Airway epithelial cell (primary cell): ENCODE data around the gene GLTP. TPM values are rescaled to one million over a fixed set of nuclear protein-coding genes. Genes with fewer than 3 reads are reported as not detected.

Source experiments
- total RNA-seq: library from RNA; depleted of rRNA; stranded (reverse); fragments of >200 nt; gene quantifications from 2 replicates; pipeline ENCODE4 v1.2.3, GENCODE V29; 2015

Gene GLTP, protein sequence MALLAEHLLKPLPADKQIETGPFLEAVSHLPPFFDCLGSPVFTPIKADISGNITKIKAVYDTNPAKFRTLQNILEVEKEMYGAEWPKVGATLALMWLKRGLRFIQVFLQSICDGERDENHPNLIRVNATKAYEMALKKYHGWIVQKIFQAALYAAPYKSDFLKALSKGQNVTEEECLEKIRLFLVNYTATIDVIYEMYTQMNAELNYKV
- total RNA-seq, result 395 and 407 TPM in 2 replicates

DNA sequence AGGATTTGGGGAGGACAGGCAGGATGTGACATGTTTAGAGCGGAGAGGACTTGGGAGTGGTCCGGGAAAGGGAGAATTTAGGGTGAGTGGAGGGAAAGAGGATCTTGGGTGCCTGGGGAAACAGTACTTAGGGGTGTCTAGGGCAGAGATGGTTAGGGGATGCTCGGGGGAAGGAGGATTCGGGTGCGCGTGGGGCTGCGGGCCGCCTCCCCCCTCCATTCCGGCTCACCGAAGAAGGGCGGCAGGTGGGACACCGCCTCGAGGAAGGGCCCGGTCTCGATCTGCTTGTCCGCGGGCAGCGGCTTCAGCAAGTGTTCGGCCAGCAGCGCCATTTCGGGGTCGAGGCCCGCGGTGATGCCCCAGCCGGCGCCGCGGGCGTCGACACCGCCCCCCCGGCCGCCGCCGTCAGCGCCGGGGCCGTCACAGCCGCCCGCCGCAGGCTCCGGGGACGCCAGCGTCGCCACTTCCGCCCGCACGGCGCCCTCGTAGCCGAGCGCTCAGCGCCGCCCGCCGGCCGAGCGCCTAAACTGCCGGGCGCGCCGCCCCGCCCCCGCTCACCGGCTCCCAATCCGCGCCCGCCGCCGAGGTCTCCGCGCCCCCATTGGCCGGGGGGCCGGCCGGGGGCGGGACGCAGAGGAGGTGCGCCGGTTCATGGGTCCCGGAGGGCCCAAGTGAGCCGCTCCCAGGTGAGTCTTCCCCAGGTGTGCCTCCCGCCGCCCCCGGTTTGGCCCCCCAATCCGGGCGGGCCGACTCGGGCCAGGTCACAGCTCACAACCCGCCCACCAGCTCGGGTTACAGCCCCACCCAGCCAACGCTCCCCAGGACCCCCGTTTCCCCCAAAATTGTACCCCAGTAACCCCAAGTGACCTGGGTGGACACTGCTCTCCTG, at the start of gene GLTP:
Gene GLTP (minus strand): TSS at position 499 of the 889 bp plus-strand sequence. CDS start 167 bp downstream, at position 332.

DNA sequence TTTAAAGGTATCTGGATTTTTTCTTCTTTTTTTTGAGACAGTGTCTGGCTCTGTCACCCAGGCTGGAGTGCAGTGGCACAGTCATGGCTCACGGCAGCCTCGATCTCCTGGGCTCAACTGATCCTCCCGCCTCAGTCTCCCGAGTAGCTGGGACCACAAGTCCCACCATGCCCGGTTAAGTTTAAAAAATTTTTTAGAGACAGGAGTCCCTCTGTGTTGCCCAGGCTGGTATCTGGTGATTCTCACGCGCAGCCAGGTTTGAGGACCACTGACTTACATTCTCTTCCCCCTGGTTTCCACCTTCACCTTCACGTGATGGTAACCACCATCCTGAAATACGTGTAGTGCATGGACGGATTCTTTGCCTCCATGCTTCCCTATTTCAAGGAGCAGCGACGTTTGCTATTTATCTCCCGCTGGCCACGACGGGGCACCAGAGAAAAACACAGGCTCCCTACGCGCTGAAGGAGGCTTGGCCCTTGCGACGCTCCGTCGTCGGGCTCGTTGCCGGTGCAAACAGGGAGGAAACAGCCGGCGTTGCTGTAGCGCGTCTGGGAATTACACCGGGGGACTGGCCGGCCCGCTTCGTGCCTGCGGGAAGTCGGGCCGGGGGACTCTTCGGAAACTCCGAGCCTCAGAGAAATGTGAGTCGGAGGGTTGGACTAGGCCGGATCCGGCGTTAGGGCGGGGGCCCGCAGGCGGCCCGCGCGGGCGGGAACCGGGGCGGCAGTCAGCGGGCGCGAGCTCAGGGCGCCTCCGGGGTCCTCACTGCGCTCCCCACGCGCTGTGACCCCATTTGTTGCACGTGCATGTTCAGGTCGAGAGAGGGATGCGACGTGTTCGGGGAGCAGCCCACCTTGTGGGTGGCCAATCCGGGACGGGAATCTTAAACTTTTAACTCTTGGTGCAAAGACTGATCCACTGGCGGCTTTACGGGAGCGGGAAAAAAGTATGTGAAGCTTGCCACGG, 19.7 kb upstream of the GLTP start, which contains the start of gene TCHP:
Gene TCHP (plus strand): TSS at position 492 of the 969 bp plus-strand sequence. CDS start 2,753 bp downstream, outside the sequence.

DNA sequence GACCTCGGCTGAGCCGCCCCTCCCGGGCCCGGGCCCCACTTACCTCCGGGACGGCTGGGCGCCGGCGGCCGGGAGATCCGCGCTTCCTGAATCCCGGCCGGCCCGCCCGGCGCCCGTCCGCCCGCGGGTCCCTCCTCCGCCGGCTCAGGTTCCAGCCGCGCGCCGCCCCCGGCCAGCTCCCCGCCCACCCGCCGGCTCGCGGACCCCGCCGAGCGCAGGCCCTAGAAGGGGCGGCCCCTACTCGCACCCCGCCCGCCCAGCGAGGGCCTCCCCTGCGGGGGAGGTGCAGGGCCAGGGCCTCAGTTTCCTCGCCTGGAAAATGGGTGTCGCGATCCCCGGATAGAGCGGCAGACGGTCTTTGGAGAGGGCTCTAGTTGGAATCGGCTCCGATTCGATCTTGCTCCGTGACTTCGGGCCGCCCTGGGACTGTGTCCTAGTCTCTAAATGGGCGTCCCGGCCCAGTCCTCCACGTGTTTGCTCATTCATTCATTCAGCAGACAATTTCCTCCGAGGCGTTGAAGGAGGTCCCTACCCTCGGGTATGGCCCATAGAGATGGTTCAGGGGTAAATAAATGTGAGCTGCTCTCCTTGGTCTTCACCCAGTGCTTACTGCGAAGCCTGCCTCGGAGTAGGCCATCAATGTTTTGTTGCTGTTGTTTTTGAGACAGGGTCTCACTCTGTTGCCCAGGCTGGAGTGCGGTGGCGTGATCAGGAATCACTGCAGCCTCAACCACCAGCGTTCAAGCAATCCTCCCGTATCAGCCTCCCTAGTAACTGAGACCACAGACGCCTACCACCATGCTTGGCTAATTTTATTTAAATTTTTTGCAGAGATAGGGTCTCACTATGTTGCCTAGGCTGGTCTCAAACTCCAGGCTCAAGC, 46.8 kb downstream of the GLTP start, which contains the start of gene TRPV4:
Gene TRPV4 (minus strand): TSS at position 92 of the 883 bp plus-strand sequence. CDS start 18,602 bp downstream, outside the sequence.

Other genes starting within 250 kb of the GLTP start
- 0.46 and 0.63 TPM in 2 replicates for gene FAM222A, start 166.7 kb downstream of the GLTP start, total RNA-seq
- gene TRPV4, start 47.1 kb downstream of the GLTP start, total RNA-seq, result 2.2 and 5.1 TPM in 2 replicates
- gene TCHP, start 19.7 kb upstream of the GLTP start, total RNA-seq, result 13.7 and 18.5 TPM in 2 replicates
- 9.0 and 15.6 TPM in 2 replicates for gene GIT2, start 115.8 kb upstream of the GLTP start, total RNA-seq
- 21.3 and 41.9 TPM in 2 replicates for gene ANKRD13A, start 118.9 kb upstream of the GLTP start, total RNA-seq
- 6.3 and 11.1 TPM in 2 replicates for gene C12orf76, start 168.0 kb upstream of the GLTP start, total RNA-seq
- 6.0 and 8.4 TPM in 2 replicates for gene IFT81, start 243.8 kb upstream of the GLTP start, total RNA-seq